HEK293T (cell line): ENCODE measurements around the gene TAF4B.

Experiments used
- ARNT ChIP-seq: fragments of 450-650 bp; IDR thresholded peaks from 2 replicates; pipeline ENCODE4 v1.6.1; 2017; ENCODE audit warnings: mild to moderate bottlenecking
- BHLHE40 ChIP-seq: fragments of 450-650 bp; IDR thresholded peaks from 2 replicates; pipeline ENCODE4 v1.6.1; 2016; ENCODE audit warnings: mild to moderate bottlenecking, moderate library complexity, borderline replicate concordance
- ELF4 ChIP-seq: fragments of 450-650 bp; IDR thresholded peaks from 2 replicates; pipeline ENCODE4 v1.6.1; 2017; ENCODE audit warnings: antibody characterized with exemption
- FOXA1 ChIP-seq: fragments of 450-650 bp; IDR thresholded peaks from 2 replicates; pipeline ENCODE4 v1.6.1; 2016; ENCODE audit warnings: mild to moderate bottlenecking
- FOXK2 ChIP-seq: fragments of 450-650 bp; IDR thresholded peaks from 2 replicates; pipeline ENCODE4 v1.6.1; 2016; ENCODE audit warnings: mild to moderate bottlenecking
- FOXM1 ChIP-seq: fragments of 450-650 bp; IDR thresholded peaks from 2 replicates; pipeline ENCODE4 v1.6.1; 2017; ENCODE audit warnings: mild to moderate bottlenecking, borderline replicate concordance
- HDGF ChIP-seq: fragments of 450-650 bp; IDR thresholded peaks from 2 replicates; pipeline ENCODE4 v1.6.1; 2017; ENCODE audit warnings: antibody characterized with exemption, borderline replicate concordance
- L3MBTL2 ChIP-seq: fragments of 450-650 bp; conservative IDR thresholded peaks from 2 replicates; pipeline ENCODE4 v1.6.1; 2016; ENCODE audit warnings: mild to moderate bottlenecking
- NFRKB ChIP-seq: fragments of 450-650 bp; IDR thresholded peaks from 2 replicates; pipeline ENCODE4 v1.6.1; 2016; ENCODE audit warnings: mild to moderate bottlenecking, moderate library complexity
- SP1 ChIP-seq: fragments of 450-650 bp; IDR thresholded peaks from 2 replicates; pipeline ENCODE4 v1.6.1; 2017
- TARDBP ChIP-seq: fragments of 450-650 bp; IDR thresholded peaks from 2 replicates; pipeline ENCODE4 v1.6.1; 2016

DNA sequence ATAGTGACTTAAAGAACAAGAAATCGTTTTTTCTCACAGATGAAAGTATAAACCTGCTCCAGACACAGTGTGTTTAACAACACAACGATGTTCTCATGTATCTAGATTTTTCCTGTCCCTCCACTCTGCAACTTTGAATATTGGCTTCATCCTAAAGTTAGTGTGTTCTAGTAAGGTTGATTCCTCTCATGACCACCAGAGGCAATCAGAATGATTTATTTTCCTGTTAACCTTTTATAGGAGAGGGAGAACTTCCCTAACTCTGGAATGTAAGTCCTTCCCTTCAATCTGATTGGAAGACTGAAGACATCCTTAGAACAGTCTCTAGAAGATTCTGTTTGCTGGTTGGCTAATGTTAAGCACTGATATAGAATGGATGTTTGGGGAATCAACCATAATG lies 41.0 kb upstream of the TAF4B start:
- TF ChIP-seq FOXA1 = no peak
- TF ChIP-seq NFRKB = no peak
- TF ChIP-seq BHLHE40 = no peak
- no peak for TF ChIP-seq FOXK2
- no peak for TF ChIP-seq FOXM1
- no peak for TF ChIP-seq ELF4
- TF ChIP-seq SP1 = no peak
- TF ChIP-seq HDGF = no peak
- TF ChIP-seq L3MBTL2 = no peak
- TF ChIP-seq TARDBP = no peak
- TF ChIP-seq ARNT = no peak
